Smooth muscle cell (in vitro differentiated cells): ENCODE results near the gene NPB. TPM values are rescaled to one million over a fixed set of nuclear protein-coding genes. Genes with fewer than 3 reads are reported as not detected.

ENCODE experiments used
- DNase-seq: peaks from one replicate; lab custom pipeline; 2025; ENCODE audit not compliant: unreplicated experiment; lab: John Stamatoyannopoulos, UW
- H2AFZ ChIP-seq: fragments of 200-600 bp; sonication (generic); 2 replicates; pipeline ENCODE4 v1.6.0; 2016; ENCODE audit warnings: antibody characterized with exemption, low read depth, mild to moderate bottlenecking
- H3F3A ChIP-seq: fragments of 200-600 bp; sonication (generic); 2 replicates; pipeline ENCODE4 v1.6.0; 2017; ENCODE audit warnings: antibody characterized with exemption, low read depth
- H3K27ac ChIP-seq: fragments of 200-600 bp; sonication (generic); 2 replicates; pipeline ENCODE4 v1.5.1; 2016; ENCODE audit warnings: low read depth, mild to moderate bottlenecking
- H3K27me3 ChIP-seq: fragments of 200-600 bp; sonication (generic); 2 replicates; pipeline ENCODE4 v1.6.1; 2016; ENCODE audit warnings: low read depth, mild to moderate bottlenecking
- H3K36me3 ChIP-seq: fragments of 200-600 bp; sonication (generic); 2 replicates; pipeline ENCODE4 v1.5.1; 2016; ENCODE audit warnings: low read depth
- H3K4me1 ChIP-seq: fragments of 200-600 bp; sonication (generic); 2 replicates; pipeline ENCODE4 v1.5.1; 2016; ENCODE audit warnings: low read depth
- H3K4me2 ChIP-seq: fragments of 200-600 bp; sonication (generic); 2 replicates; pipeline ENCODE4 v1.6.0; 2016; ENCODE audit warnings: mild to moderate bottlenecking
- H3K4me3 ChIP-seq: fragments of 200-600 bp; sonication (generic); 2 replicates; pipeline ENCODE4 v1.5.1; 2016; ENCODE audit warnings: mild to moderate bottlenecking
- H3K79me2 ChIP-seq: fragments of 200-600 bp; sonication (generic); 2 replicates; pipeline ENCODE4 v1.6.0; 2016; ENCODE audit warnings: low read depth, mild to moderate bottlenecking
- H3K9ac ChIP-seq: fragments of 200-600 bp; sonication (generic); 2 replicates; pipeline ENCODE4 v1.6.0; 2016; ENCODE audit warnings: low read depth
- H3K9me3 ChIP-seq: fragments of 200-600 bp; sonication (generic); replicated peaks from 2 replicates; pipeline ENCODE4 v1.5.1; 2016; ENCODE audit warnings: low read depth
- H4K20me1 ChIP-seq: fragments of 200-600 bp; sonication (generic); 2 replicates; pipeline ENCODE4 v1.6.0; 2016; ENCODE audit warnings: low read depth
- WGBS: methylation state at CpG from one replicate; pipeline ENCODE4 v1.1.7; 2016; ENCODE audit warnings: low lambda C conversion rate; 5-methylcytosine and 5-hydroxymethylcytosine counted together
- polyA plus RNA-seq: library from polyadenylated mRNA; unstranded; fragments of >200 nt; fragmentation: Nextera tagmentation; extraction: Ambion mirVana; gene quantifications from 2 replicates; pipeline ENCODE4 v1.2.1, GENCODE V29; 2016
- total RNA-seq: library from RNA; depleted of rRNA; stranded (reverse); fragments of >200 nt; gene quantifications from 2 replicates; pipeline ENCODE4 v1.2.3, GENCODE V29; 2014
- TF ChIP-seq, protein P1 (sequence below): fragments of 200-600 bp; sonication (generic); IDR thresholded peaks from 2 replicates; pipeline ENCODE4 v1.5.1; 2017; ENCODE audit warnings: borderline replicate concordance, mild to moderate bottlenecking, antibody characterized with exemption; ENCODE audit not compliant: insufficient read depth, poor library complexity, severe bottlenecking

The NPB gene
- total and polyA plus RNA-seq, 2 experiments from 2014 or later: 7.9 to 14.4 TPM

DNA sequence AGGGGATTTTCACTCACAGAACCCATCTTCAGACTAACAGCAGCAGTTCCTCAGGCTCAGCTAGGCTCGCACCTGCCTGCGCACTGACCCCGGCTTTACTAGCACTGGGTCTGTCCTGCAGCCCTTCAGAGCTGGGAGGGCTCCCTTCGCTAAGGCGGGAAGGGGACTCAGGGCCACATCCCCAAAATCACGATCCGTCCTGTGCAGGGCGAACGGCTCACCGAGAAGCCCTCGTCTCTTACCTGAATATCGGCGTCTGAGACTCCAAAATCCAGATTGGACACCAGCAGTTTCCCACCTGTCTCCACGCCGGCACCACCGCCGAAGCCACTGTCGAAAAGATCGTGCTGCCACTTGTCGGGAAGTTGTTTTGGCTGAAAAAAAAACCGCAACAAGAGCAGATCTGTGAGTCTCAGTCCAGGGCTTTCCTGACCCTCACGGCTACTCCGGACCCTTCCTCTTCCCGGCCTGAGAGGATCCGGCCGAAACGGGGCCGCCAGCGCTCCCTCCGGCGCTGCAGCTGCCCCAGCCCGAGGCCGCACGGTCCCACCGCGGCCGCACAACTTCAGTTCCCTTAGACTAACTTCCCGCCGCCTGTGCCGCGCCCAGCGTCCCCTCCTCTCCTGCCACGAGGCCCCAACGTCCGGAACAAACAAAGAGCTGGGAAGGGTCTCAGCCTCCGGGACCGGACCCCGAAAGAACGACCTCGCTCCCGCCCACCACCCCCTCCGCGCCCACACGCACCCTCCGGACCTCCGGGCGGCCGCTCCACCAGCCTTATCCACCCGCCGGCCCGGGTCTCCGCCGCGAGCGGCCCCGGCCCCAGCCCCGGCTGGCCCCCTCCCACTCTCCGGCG is 11.4 kb upstream of the NPB start:
- no peak overlapping the region for H2AFZ ChIP-seq
- H4K20me1 ChIP-seq: peaks cover 37% of the 10 kb centered on the region
- no peak for DNase-seq
- H3K4me1 ChIP-seq: peaks cover 10% of the 10 kb centered on the region
- peak overlapping the region; percentile 97 for H3K9ac ChIP-seq
- peaks cover 59% of the 10 kb centered on the region for H3K79me2 ChIP-seq
- no peaks in the 10 kb centered on the region for H3F3A ChIP-seq
- H3K27me3 ChIP-seq: no peaks in the 10 kb centered on the region
- TF ChIP-seq, protein P1, sequence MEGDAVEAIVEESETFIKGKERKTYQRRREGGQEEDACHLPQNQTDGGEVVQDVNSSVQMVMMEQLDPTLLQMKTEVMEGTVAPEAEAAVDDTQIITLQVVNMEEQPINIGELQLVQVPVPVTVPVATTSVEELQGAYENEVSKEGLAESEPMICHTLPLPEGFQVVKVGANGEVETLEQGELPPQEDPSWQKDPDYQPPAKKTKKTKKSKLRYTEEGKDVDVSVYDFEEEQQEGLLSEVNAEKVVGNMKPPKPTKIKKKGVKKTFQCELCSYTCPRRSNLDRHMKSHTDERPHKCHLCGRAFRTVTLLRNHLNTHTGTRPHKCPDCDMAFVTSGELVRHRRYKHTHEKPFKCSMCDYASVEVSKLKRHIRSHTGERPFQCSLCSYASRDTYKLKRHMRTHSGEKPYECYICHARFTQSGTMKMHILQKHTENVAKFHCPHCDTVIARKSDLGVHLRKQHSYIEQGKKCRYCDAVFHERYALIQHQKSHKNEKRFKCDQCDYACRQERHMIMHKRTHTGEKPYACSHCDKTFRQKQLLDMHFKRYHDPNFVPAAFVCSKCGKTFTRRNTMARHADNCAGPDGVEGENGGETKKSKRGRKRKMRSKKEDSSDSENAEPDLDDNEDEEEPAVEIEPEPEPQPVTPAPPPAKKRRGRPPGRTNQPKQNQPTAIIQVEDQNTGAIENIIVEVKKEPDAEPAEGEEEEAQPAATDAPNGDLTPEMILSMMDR: no peak
- peak overlapping the region; percentile 56 for H3K27ac ChIP-seq
- peak overlapping the region; percentile 99 for H3K4me2 ChIP-seq
- no peaks in the 10 kb centered on the region for H3K36me3 ChIP-seq
- 20% methylated on average over 47 of the region's 69 CpGs for WGBS
- peak overlapping the region; percentile 95 for H3K4me3 ChIP-seq
- H3K9me3 ChIP-seq: no peaks in the 10 kb centered on the region

- H3K4me2 ChIP-seq: peak overlapping the region; percentile 99
- H3K4me3 ChIP-seq: peak overlapping the region; percentile 95
- H4K20me1 ChIP-seq: peaks cover 31% of the 10 kb centered on the region
- H2AFZ ChIP-seq: no peak overlapping the region
- peaks cover 10% of the 10 kb centered on the region for H3K4me1 ChIP-seq
- no peaks in the 10 kb centered on the region for H3F3A ChIP-seq
- H3K27ac ChIP-seq: peak overlapping the region; percentile 56
- no peak for DNase-seq
- no peaks in the 10 kb centered on the region for H3K27me3 ChIP-seq
- H3K9me3 ChIP-seq: no peaks in the 10 kb centered on the region
- no peaks in the 10 kb centered on the region for H3K36me3 ChIP-seq
- WGBS: 1% methylated on average over 32 of the region's 40 CpGs
- TF ChIP-seq, protein P1: no peak
- H3K79me2 ChIP-seq: peaks cover 59% of the 10 kb centered on the region
- peak overlapping the region; percentile 97 for H3K9ac ChIP-seq
Observed at GRCh38 chr17:81891303-81891552, 10.8 kb upstream of the NPB start.

DNA sequence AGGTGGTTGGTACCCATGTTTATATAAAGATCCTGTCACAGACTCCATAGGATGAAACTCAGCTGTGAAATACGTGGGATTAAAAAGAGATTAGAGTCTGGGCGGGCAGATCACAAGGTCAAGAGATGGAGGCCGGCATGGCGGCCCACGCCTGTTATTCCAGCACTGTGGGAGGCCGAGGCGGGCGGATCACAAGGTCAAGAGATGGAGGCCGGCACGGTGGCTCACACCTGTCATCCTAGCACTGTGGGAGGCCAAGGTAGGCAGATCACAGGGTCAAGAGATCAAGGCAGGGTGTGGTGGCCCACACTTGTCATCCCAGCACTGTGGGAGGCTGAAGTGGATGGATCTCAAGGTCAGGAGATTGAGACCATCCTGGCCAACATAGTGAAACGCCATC is 6.6 kb upstream of the NPB start:
- over 99% methylated on average over 11 of the region's 11 CpGs for WGBS
- H3K27me3 ChIP-seq: no peaks in the 10 kb centered on the region
- H2AFZ ChIP-seq: no peak overlapping the region
- no peak for DNase-seq
- H3F3A ChIP-seq: peaks cover 24% of the 10 kb centered on the region
- H3K4me3 ChIP-seq: no peak overlapping the region
- H3K27ac ChIP-seq: no peak overlapping the region
- TF ChIP-seq, protein P1: no peak
- no peaks in the 10 kb centered on the region for H3K36me3 ChIP-seq
- peaks cover 3% of the 10 kb centered on the region for H3K4me1 ChIP-seq
- H3K9ac ChIP-seq: no peak overlapping the region
- peaks cover 30% of the 10 kb centered on the region for H4K20me1 ChIP-seq
- peaks cover 33% of the 10 kb centered on the region for H3K79me2 ChIP-seq
- H3K9me3 ChIP-seq: no peaks in the 10 kb centered on the region
- H3K4me2 ChIP-seq: no peak overlapping the region
